GM21381 (cell line): ENCODE data around the gene LSP1.

Experiments used
- ATAC-seq: cut with Tn5 transposase; IDR thresholded peaks from one replicate; pipeline ENCODE4 v1.9.1; 2021; ENCODE audit warnings: mild to moderate bottlenecking, moderate library complexity; ENCODE audit not compliant: unreplicated experiment

The LSP1 gene

GRCh38 chr11:1836011-1836945, 16.6 kb upstream of the LSP1 start:
- no peak for ATAC-seq

DNA sequence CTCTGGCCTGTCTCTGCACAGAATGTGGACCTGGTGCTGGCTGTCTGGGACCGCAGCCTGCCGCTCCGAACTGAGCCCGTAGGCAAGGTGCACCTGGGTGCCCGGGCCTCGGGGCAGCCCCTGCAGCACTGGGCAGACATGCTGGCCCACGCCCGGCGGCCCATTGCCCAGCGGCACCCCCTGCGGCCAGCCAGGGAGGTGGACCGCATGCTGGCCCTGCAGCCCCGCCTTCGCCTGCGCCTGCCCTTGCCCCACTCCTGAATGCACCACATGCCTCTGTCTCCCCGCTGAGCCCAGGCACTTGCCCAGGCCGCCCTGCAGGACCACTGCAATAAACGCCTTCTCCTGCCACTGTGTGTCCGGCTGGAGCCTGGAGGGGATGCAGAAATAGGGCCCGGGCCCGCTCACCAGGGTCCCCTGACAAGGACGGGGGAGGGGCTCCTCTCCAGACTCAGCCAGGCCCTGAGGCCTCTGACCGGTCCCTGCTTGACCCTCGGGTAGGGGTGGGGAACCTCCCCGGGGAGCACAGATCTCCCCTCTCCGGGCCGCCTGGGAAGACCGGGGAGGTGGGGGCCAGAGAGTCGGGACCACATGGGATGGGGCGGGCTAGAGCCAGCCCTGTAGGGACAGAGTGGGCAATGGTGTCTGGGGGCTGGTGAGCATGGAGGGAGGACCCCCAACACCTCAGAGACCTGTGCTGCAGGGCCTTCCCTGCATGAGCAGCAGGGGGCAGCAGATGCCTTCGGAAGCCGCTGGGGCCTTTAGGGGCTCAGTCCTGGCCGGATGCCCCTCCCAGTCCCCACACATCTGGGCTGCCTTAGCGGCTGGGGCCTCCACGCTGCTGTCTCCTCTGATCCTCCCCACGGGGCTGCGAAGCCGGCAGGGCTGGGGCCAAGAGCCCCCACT, 15.5 kb upstream of the LSP1 start:
- peak; percentile 57 for ATAC-seq

- ATAC-seq = no peak
These were observed 14.8 kb upstream of the LSP1 start for GRCh38 chr11:1838077-1838425.

- no peak for ATAC-seq
These were observed 14.3 kb upstream of the LSP1 start, which contains the start of gene TNNI2 for GRCh38 chr11:1838426-1839144. Gene TNNI2 (plus strand): TSS chr11:1838981. CDS start chr11:1839697, 716 bp downstream.

GRCh38 chr11:1839204-1839923, 13.5 kb upstream of the LSP1 start:
- ATAC-seq = no peak

GRCh38 chr11:1839924-1840779, 12.7 kb upstream of the LSP1 start:
- no peak for ATAC-seq

DNA sequence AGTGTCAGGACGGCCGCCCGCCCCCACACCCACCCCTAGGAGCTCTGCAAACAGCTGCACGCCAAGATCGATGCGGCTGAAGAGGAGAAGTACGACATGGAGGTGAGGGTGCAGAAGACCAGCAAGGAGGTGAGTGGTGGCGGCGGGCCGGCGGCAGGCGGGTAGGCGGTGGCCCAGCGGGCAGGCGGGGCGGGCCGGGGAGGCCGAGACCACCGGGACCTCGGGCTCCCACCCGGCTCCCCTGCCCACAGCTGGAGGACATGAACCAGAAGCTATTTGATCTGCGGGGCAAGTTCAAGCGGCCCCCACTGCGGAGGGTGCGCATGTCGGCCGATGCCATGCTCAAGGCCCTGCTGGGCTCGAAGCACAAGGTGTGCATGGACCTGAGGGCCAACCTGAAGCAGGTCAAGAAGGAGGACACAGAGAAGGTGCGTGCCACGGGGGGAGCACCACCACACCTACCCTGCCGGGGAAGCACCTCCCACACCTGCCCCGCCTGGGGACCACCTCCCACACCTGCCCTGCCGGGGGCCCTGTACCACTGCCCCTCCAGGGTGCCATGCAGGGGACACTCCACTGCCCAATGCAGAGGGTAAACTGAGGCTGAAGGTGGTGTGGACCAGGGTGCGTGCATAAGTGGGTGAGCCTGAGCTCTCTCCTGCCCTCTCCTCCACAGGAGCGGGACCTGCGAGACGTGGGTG, 12.0 kb upstream of the LSP1 start:
- no peak for ATAC-seq

DNA sequence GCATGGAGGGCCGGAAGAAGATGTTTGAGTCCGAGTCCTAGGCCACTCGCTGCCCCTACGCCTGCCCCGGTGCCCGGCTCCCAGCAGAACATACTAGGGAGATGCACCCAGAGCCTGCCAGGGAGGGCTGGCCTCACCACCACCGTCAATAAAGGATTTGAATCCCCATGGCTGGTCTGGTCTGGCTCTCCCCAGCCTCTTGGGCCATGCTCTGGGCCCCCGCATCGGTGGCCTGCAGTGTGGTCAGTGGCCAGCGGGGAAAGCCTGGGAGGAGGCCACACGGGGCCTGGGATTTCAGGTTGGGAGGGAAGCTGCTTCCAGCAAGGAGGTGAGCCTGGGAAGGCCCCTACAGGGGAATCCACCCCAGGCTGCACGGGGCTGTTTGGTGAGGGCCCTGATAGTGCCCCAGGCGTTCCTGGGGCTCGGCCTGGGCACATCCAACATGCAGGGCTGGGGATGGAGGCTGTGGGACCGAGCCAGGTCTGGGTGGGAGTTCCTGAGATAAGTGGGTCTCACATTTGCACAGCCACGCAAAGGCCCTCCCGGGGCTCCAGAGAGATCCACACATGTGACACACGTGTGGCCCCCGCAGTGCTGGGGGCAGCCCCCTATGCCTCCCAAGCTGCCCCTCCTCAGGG, 11.3 kb upstream of the LSP1 start:
- ATAC-seq = no peak

GRCh38 chr11:1842149-1843097, 10.5 kb upstream of the LSP1 start:
- no peak for ATAC-seq

GRCh38 chr11:1843098-1843473, 9.8 kb upstream of the LSP1 start:
- no peak for ATAC-seq

DNA sequence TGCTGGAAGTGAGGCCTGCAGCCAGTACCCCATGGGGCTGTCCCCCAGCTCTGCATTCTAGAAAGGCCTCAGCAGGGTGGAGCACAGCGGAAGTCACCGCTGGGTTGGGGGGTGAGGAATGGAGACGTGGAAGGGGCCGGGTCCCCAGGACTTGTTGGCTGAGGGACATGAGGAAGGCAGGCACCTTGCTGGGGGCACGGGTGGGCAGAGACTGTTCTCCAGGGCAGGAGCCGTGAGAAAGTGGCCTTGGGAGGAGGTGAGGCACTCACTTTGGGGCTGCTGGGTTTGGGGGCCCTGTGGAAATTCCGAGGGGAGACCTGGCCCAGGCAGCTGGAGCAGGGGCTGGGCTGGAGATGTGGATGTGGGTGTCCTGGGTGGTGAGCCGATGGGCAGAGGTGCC, 9.1 kb upstream of the LSP1 start:
- ATAC-seq = no peak

DNA sequence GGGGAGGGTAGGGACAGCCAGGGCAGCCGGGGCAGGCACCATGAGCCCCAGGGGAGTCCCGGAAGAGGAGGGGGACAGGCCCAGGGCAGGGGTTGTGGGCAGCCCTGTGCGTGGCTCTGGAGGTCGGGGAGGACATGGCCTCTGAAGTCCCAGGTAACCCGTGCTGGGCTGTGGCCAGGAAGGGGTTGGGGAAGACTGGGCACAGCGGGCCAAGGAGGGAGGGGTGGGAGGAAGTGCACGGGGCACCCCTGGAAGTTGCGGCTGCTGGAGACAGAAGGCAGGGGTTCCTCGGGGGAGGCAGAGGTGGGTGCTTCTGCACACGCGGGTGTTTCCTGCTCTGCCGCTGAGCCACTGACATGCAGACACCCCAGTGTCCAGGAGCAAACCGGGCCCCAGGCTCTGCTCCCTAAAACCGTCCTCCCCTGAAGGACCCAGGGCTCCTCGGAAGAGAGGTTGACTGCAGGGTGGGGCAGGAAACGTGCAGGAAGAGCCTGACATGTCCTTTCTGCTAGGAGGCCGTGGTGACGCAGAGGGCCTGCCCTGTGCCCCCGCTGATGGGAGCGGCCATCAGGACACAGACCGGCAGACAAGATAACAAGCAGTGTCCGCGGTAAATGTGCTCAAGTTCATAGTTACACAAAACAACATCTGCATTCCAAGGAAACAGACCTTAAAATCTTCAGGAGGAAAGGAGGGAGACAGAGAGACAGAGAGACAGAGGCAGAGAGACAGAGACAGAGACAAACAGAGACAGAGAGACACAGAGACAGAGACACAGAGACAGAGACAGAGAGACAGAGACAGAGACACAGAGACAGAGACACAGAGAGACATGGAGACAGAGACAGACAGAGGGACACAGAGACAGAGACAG, 8.4 kb upstream of the LSP1 start:
- no peak for ATAC-seq

DNA sequence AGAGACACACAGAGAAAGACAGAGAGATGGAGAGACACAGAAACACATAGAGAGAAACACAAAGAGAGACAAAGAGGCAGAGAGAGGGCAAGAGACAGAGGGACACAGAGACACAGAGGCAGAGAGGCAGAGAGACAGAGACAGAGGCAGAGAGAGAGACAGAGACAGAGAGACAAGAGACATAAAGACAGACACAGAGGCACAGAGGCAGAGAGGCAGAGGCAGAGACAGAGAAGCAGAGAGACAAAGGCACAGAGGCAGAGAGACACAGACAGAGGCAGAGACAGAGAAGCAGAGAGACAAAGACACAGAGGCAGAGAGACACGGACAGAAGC, 7.8 kb upstream of the LSP1 start:
- ATAC-seq = no peak

- ATAC-seq = no peak
These were observed 7.1 kb upstream of the LSP1 start for GRCh38 chr11:1845561-1846452.

- ATAC-seq = no peak
These were observed 6.4 kb upstream of the LSP1 start for GRCh38 chr11:1846453-1846932.
